GM23248 (cell line): Measurements from ENCODE around the gene ARFGAP1. TPM values are rescaled to one million over a fixed set of nuclear protein-coding genes. Genes with fewer than 3 reads are reported as not detected.

Experiments
- DNase-seq: peaks from one replicate; pipeline ENCODE4 v3.0.0-alpha.2; 2015
- H2AFZ ChIP-seq: fragments of 200-600 bp; sonication (generic); 2 replicates; pipeline ENCODE4 v1.6.1; 2016; ENCODE audit warnings: antibody characterized with exemption
- H3F3A ChIP-seq: fragments of 200-600 bp; sonication (generic); 2 replicates; pipeline ENCODE4 v1.6.1; 2016; ENCODE audit warnings: mild to moderate bottlenecking, antibody characterized with exemption, mixed run types; ENCODE audit not compliant: insufficient read depth
- H3K27ac ChIP-seq: fragments of 200-600 bp; sonication (generic); 2 replicates; pipeline ENCODE4 v1.5.1; 2016; ENCODE audit warnings: mild to moderate bottlenecking
- H3K27me3 ChIP-seq: fragments of 200-600 bp; sonication (generic); replicated peaks from 2 replicates; pipeline ENCODE4 v1.6.1; 2016; ENCODE audit warnings: mild to moderate bottlenecking; ENCODE audit not compliant: insufficient read depth
- H3K36me3 ChIP-seq: fragments of 200-600 bp; sonication (generic); 2 replicates; pipeline ENCODE4 v1.6.1; 2016; ENCODE audit warnings: low read depth, mild to moderate bottlenecking
- H3K4me1 ChIP-seq: fragments of 200-600 bp; sonication (generic); 2 replicates; pipeline ENCODE4 v1.6.1; 2016; ENCODE audit warnings: mild to moderate bottlenecking; ENCODE audit not compliant: insufficient read depth
- H3K4me2 ChIP-seq: fragments of 200-600 bp; sonication (generic); one replicate; pipeline ENCODE4 v1.6.1; 2016; ENCODE audit warnings: mild to moderate bottlenecking; ENCODE audit not compliant: unreplicated experiment
- H3K4me3 ChIP-seq: fragments of 200-600 bp; sonication (generic); 2 replicates; pipeline ENCODE4 v1.5.1; 2016; ENCODE audit warnings: mild to moderate bottlenecking
- H3K79me2 ChIP-seq: fragments of 200-600 bp; sonication (generic); 2 replicates; pipeline ENCODE4 v1.6.1; 2016; ENCODE audit warnings: mild to moderate bottlenecking; ENCODE audit not compliant: insufficient read depth
- H3K9ac ChIP-seq: fragments of 200-600 bp; sonication (generic); 2 replicates; pipeline ENCODE4 v1.6.1; 2016; ENCODE audit warnings: mild to moderate bottlenecking
- H3K9me2 ChIP-seq: fragments of 200-600 bp; sonication (generic); 2 replicates; pipeline ENCODE4 v1.6.1; 2016; ENCODE audit warnings: mixed run types, mild to moderate bottlenecking, moderate library complexity; ENCODE audit not compliant: insufficient read depth
- H3K9me3 ChIP-seq: fragments of 200-600 bp; sonication (generic); one replicate; pipeline ENCODE4 v1.6.1; 2017; ENCODE audit warnings: low read depth
- H4K20me1 ChIP-seq: fragments of 200-600 bp; sonication (generic); 2 replicates; pipeline ENCODE4 v1.6.0; 2016; ENCODE audit not compliant: insufficient read depth
- EZH2 ChIP-seq: fragments of 200-600 bp; sonication (generic); IDR thresholded peaks from 2 replicates; pipeline ENCODE4 v1.6.1; 2018; ENCODE audit warnings: antibody characterized with exemption, mild to moderate bottlenecking; ENCODE audit not compliant: insufficient read depth, poor library complexity, severe bottlenecking
- EZH2phosphoT487 ChIP-seq: fragments of 200-600 bp; sonication (generic); IDR thresholded peaks from 2 replicates; pipeline ENCODE4 v1.6.1; 2018; ENCODE audit warnings: antibody characterized with exemption, moderate library complexity, mild to moderate bottlenecking, low read depth; ENCODE audit not compliant: insufficient read depth
- WGBS, 2 experiments: methylation state at CpG; one replicate each; pipeline ENCODE4 v1.1.6; 2015 to 2017; ENCODE audit warnings: low lambda C conversion rate in 2 of 2, low coverage in 1 of 2; ENCODE audit errors: missing lambda C conversion rate in 2 of 2; 5-methylcytosine and 5-hydroxymethylcytosine counted together
- in situ Hi-C: fragments of 300-500 bp; cut with MboI; formaldehyde crosslinking; loops from 2 replicates; pipeline ENCODE4 v1.15.0; 2020
- polyA plus RNA-seq: library from polyadenylated mRNA; unstranded; fragments of >200 nt; fragmentation: Nextera tagmentation; extraction: Ambion mirVana; gene quantifications from 2 replicates; pipeline ENCODE4 v1.2.1, GENCODE V29; 2016
- total RNA-seq: library from RNA; depleted of rRNA; stranded (reverse); fragments of >200 nt; shearing (Covaris generic); gene quantifications from 2 replicates; pipeline ENCODE4 v1.2.3, GENCODE V29; 2014

Gene ARFGAP1
- total and polyA plus RNA-seq, 2 experiments from 2014 or later, result 69.0 to 88.5 TPM

DNA sequence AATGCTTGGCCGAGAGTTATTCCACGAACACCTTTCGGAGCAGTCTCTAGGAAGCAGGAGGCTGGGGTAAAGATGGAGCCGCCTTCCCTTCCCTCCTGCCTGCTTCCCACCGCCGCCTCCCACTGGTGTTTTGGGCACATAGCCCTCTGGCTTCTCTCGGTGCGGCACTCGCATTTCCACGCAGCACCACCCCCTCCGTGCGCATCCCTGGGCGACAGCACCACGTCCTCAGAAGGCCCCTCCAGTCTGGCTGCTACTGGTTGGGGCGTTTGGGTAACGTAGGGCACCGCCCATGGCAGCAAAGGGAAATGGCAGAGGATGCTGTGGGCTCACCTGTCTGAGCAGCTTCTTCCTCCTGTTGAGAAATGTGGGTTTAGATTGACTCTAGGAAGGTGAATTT, 22.8 kb downstream of the ARFGAP1 start:
- H3K4me2 ChIP-seq, result no peak overlapping the region
- H3K9ac ChIP-seq, result no peak overlapping the region
- no peaks in the 10 kb centered on the region for H3F3A ChIP-seq
- no peak overlapping the region for H3K4me3 ChIP-seq
- DNase-seq, result no peak
- no peaks in the 10 kb centered on the region for H3K9me2 ChIP-seq
- 14 to 16% methylated on average over 17 of the region's 17 CpGs for WGBS, 2 experiments
- H3K79me2 ChIP-seq, result no peaks in the 10 kb centered on the region
- H3K27ac ChIP-seq, result no peak overlapping the region
- no peaks in the 10 kb centered on the region for H4K20me1 ChIP-seq
- H3K9me3 ChIP-seq, result no peaks in the 10 kb centered on the region
- no peak overlapping the region for H2AFZ ChIP-seq
- in situ Hi-C loops, result no loop called here
- TF ChIP-seq EZH2 (peak; percentile 29), EZH2phosphoT487 (no peak)
- no peaks in the 10 kb centered on the region for H3K36me3 ChIP-seq
- H3K27me3 ChIP-seq, result peaks cover 44% of the 10 kb centered on the region
- H3K4me1 ChIP-seq, result no peaks in the 10 kb centered on the region

DNA sequence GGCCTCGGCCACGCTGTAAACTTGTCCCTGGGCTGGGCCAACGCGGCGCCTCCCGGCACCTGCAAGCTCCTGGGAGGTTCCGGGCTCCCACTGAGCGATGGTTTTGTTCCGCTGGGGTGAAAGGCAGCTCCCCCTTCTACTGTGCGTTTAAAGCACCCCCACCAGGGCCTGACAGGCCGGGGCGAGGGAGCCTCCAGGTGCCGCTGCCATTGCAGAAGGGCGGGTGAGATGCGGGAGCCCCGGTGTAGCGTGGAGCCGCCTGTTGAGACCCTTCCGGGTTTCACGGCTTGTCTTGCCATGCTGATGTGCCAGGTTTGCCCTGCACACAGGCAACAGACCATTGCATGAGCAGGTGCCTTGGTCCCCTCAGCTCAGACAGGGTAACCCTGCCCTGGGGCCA, 23.2 kb downstream of the ARFGAP1 start:
- no peaks in the 10 kb centered on the region for H3F3A ChIP-seq
- no peaks in the 10 kb centered on the region for H3K9me3 ChIP-seq
- no peak for TF ChIP-seq EZH2
- no peak for TF ChIP-seq EZH2phosphoT487
- H3K9me2 ChIP-seq, result no peaks in the 10 kb centered on the region
- in situ Hi-C loops, result no loop called here
- no peaks in the 10 kb centered on the region for H3K4me1 ChIP-seq
- no peak overlapping the region for H3K9ac ChIP-seq
- H3K79me2 ChIP-seq, result no peaks in the 10 kb centered on the region
- H3K4me2 ChIP-seq, result no peak overlapping the region
- DNase-seq, result no peak
- H4K20me1 ChIP-seq, result no peaks in the 10 kb centered on the region
- no peak overlapping the region for H3K27ac ChIP-seq
- H3K27me3 ChIP-seq, result peaks cover 46% of the 10 kb centered on the region
- no peaks in the 10 kb centered on the region for H3K36me3 ChIP-seq
- H2AFZ ChIP-seq, result no peak overlapping the region
- 3% methylated on average over 17 to 19 of the region's 20 CpGs for WGBS, 2 experiments
- H3K4me3 ChIP-seq, result no peak overlapping the region

DNA sequence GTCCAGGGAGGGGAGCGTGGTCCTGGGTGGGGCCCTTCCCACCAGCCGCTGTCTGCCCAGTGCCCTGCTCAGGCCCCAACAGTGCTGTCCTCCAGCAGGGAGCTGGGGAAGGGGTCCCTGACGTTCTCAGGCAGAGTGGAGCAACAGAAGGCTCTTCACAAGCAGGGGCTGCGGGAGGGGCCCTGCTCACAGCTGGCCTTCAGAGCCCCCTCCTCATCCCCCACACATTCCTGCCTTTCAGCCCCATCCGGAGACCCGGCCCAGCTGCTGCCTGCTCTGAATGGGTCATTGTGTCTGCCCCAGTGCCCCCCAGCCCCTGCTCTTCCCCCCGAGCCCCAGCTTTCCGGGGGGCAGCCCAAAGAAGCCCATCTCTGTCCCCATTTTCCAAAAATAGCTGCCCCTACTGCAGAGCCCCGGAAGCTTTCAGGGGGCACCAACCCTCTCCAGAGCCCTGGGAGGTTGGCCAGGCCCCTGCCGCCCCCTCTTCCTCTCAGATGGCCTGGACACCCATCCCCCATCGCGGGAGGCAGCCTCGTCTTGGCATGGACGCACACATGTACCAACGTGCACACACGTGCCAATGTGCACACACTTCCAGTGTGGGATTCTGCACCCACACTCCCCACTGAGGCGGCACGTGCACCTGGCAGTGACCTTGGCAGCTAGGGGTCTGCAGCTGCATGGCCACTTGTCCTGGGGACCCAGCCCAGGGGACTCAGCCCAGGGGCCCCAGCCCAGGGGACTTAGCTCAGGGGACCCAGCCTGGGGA, 24.1 kb downstream of the ARFGAP1 start:
- no peak overlapping the region for H3K27ac ChIP-seq
- peaks cover 50% of the 10 kb centered on the region for H3K27me3 ChIP-seq
- H4K20me1 ChIP-seq, result no peaks in the 10 kb centered on the region
- no peak overlapping the region for H2AFZ ChIP-seq
- H3F3A ChIP-seq, result no peaks in the 10 kb centered on the region
- TF ChIP-seq EZH2phosphoT487 (no peak), EZH2 (no peak)
- no peaks in the 10 kb centered on the region for H3K36me3 ChIP-seq
- in situ Hi-C loops, result no loop called here
- no peak overlapping the region for H3K9ac ChIP-seq
- H3K4me1 ChIP-seq, result no peaks in the 10 kb centered on the region
- H3K79me2 ChIP-seq, result no peaks in the 10 kb centered on the region
- H3K9me2 ChIP-seq, result no peaks in the 10 kb centered on the region
- 22 to 26% methylated on average over 16 to 17 of the region's 18 CpGs for WGBS, 2 experiments
- no peak overlapping the region for H3K4me2 ChIP-seq
- H3K9me3 ChIP-seq, result no peaks in the 10 kb centered on the region
- H3K4me3 ChIP-seq, result no peak overlapping the region
- no peak for DNase-seq

DNA sequence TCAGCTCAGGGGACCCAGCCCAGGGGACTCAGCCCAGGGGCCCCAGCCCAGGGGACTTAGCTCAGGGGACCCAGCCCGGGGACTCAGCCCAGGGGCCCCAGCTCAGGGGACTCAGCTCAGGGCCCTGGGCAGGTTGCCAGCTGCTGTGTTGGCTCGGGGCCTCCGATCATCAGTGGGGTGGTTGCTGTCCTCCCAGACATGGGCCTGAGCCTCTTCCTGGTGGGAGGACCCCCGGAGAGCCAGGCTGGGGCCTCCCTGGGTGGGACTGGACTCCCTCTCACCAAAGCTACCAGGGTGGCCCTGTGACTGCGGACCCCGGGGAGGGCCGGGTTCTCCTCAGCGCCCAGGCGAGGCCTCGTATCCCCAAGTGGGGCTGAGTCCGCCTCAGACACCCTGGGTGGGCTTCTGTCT, 24.8 kb downstream of the ARFGAP1 start:
- Histone ChIP-seq H3K9me2 (no peaks in the 10 kb centered on the region), H3F3A (no peaks in the 10 kb centered on the region), H3K79me2 (no peaks in the 10 kb centered on the region), H3K4me1 (no peaks in the 10 kb centered on the region), H3K36me3 (no peaks in the 10 kb centered on the region), H3K4me3 (no peak overlapping the region), H3K4me2 (no peak overlapping the region), H3K27ac (no peak overlapping the region), H3K9ac (no peak overlapping the region), H3K27me3 (peaks cover 50% of the 10 kb centered on the region), H2AFZ (no peak overlapping the region), H3K9me3 (no peaks in the 10 kb centered on the region), H4K20me1 (no peaks in the 10 kb centered on the region)
- in situ Hi-C loops, result no loop called here
- TF ChIP-seq EZH2phosphoT487 (no peak), EZH2 (no peak)
- 60 to 62% methylated on average over 10 of the region's 11 CpGs for WGBS, 2 experiments
- no peak for DNase-seq
